A673 (cell line): Measurements from ENCODE around the gene NR4A3. TPM values are rescaled to one million over a fixed set of nuclear protein-coding genes. Genes with fewer than 3 reads are reported as not detected.

Source experiments
- BruUV-seq: library from RNA; stranded (reverse); fragments of 400-500 nt; replicated peaks from 2 replicates; lab custom pipeline; 2021; lab: Mats Ljungman, UMichigan
- CTCF ChIA-PET: fragments of 300-600 bp; sonication (Branson Sonifier 250); formaldehyde crosslinking; loops from one replicate; lab custom pipeline; 2022; ENCODE audit warnings: antibody characterized with exemption; lab: Charles Lee
- POLR2A ChIA-PET: fragments of 300-600 bp; sonication (Branson Sonifier 250); formaldehyde crosslinking; loops from one replicate; lab custom pipeline; 2022; ENCODE audit warnings: antibody characterized with exemption; ENCODE audit not compliant: low non-redundant PET; lab: Charles Lee
- DNase-seq: peaks from one replicate; pipeline ENCODE4 v3.0.0-alpha.2; 2015; ENCODE audit warnings: low spot score
- H3K27ac ChIP-seq: fragments of 200-600 bp; sonication (generic); 2 replicates; pipeline ENCODE4 v1.5.1; 2016; ENCODE audit warnings: mixed run types, low read depth, mild to moderate bottlenecking, mixed read lengths, antibody characterized with exemption, low read length; ENCODE audit not compliant: poor library complexity, severe bottlenecking
- H3K27me3 ChIP-seq: fragments of 200-600 bp; sonication (generic); replicated peaks from 2 replicates; pipeline ENCODE4 v1.6.1; 2017; ENCODE audit warnings: mixed run types, low read depth, mild to moderate bottlenecking, mixed read lengths, antibody characterized with exemption, low read length; ENCODE audit not compliant: insufficient read depth, poor library complexity
- H3K36me3 ChIP-seq: fragments of 200-600 bp; sonication (generic); 2 replicates; pipeline ENCODE4 v1.6.1; 2016; ENCODE audit warnings: mixed run types, mild to moderate bottlenecking, mixed read lengths, antibody characterized with exemption, low read length; ENCODE audit not compliant: insufficient read depth, poor library complexity, severe bottlenecking
- H3K4me1 ChIP-seq: fragments of 200-600 bp; sonication (generic); 2 replicates; pipeline ENCODE4 v1.6.1; 2017; ENCODE audit warnings: mixed run types, mild to moderate bottlenecking, mixed read lengths, antibody characterized with exemption, low read length; ENCODE audit not compliant: insufficient read depth, poor library complexity, severe bottlenecking
- H3K4me3 ChIP-seq: fragments of 200-600 bp; sonication (generic); 2 replicates; pipeline ENCODE4 v1.5.1; 2016; ENCODE audit warnings: low read depth, mixed run types, mild to moderate bottlenecking, mixed read lengths, low read length; ENCODE audit not compliant: poor library complexity, severe bottlenecking
- H3K9me3 ChIP-seq: fragments of 200-600 bp; sonication (generic); 2 replicates; pipeline ENCODE4 v1.6.1; 2016; ENCODE audit warnings: mixed run types, low read depth, mild to moderate bottlenecking, mixed read lengths, antibody characterized with exemption, low read length; ENCODE audit not compliant: poor library complexity, severe bottlenecking
- EZH2 ChIP-seq: fragments of 200-600 bp; sonication (generic); IDR thresholded peaks from 2 replicates; pipeline ENCODE4 v1.6.1; 2017; ENCODE audit warnings: borderline replicate concordance, low read depth, mild to moderate bottlenecking, mixed read lengths, antibody characterized with exemption, low read length; ENCODE audit not compliant: poor library complexity, severe bottlenecking
- intact Hi-C: fragments of 100-400 bp; cut with micrococcal nuclease; formaldehyde crosslinking; loops from one replicate; pipeline ENCODE4 v1.10.0; 2022; ENCODE audit not compliant: unreplicated experiment
- total RNA-seq: library from RNA; stranded (reverse); gene quantifications from 2 replicates; pipeline ENCODE4 v1.2.3, GENCODE V29; 2021
- TF ChIP-seq, protein P1 (sequence below): fragments of 300-800, 200-600 bp; sonication (generic); conservative IDR thresholded peaks from 2 replicates; pipeline ENCODE4 v1.5.1; 2017; ENCODE audit warnings: low read depth, mild to moderate bottlenecking, antibody characterized with exemption, low read length, moderate library complexity, mixed read lengths

NR4A3 gene
- total RNA-seq, 1 experiment from 2014 or later: 6.4 TPM

DNA sequence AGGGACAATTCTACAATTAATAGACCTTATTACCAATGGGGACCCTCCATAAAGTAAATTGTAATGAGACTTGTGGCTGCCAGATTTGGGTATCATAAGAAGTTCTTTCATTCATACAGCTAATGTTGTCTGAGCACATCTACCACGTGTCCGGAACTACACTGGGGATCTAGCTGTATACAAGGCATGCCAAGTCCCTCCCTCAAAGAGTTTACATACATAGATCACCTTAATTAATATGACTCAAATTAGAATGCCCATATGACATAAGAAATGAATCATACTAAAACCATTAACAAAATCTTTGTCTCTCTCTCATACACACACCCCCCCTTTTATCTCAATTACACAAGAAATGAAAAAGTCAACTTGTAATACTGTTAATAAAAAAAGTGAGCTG is 18.0 kb upstream of the NR4A3 start:
- CTCF ChIA-PET: interaction anchor here (0.6 kb wide), 1 partner anchor 419 kb away, joined by 6 read pairs; no protein-coding TSS in a partner anchor
- no peak for DNase-seq
- no peaks in the 10 kb centered on the region for H3K36me3 ChIP-seq
- H3K27me3 ChIP-seq: no peaks in the 10 kb centered on the region
- no peaks in the 10 kb centered on the region for H3K9me3 ChIP-seq
- POLR2A ChIA-PET: no interaction called here
- no TSS peak for BruUV-seq
- TF ChIP-seq, protein P1, sequence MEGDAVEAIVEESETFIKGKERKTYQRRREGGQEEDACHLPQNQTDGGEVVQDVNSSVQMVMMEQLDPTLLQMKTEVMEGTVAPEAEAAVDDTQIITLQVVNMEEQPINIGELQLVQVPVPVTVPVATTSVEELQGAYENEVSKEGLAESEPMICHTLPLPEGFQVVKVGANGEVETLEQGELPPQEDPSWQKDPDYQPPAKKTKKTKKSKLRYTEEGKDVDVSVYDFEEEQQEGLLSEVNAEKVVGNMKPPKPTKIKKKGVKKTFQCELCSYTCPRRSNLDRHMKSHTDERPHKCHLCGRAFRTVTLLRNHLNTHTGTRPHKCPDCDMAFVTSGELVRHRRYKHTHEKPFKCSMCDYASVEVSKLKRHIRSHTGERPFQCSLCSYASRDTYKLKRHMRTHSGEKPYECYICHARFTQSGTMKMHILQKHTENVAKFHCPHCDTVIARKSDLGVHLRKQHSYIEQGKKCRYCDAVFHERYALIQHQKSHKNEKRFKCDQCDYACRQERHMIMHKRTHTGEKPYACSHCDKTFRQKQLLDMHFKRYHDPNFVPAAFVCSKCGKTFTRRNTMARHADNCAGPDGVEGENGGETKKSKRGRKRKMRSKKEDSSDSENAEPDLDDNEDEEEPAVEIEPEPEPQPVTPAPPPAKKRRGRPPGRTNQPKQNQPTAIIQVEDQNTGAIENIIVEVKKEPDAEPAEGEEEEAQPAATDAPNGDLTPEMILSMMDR: no peak
- TF ChIP-seq EZH2: no peak
- peaks cover 14% of the 10 kb centered on the region for H3K4me1 ChIP-seq
- intact Hi-C loops: no loop called here
- no peak overlapping the region for H3K4me3 ChIP-seq
- H3K27ac ChIP-seq: no peak overlapping the region

DNA sequence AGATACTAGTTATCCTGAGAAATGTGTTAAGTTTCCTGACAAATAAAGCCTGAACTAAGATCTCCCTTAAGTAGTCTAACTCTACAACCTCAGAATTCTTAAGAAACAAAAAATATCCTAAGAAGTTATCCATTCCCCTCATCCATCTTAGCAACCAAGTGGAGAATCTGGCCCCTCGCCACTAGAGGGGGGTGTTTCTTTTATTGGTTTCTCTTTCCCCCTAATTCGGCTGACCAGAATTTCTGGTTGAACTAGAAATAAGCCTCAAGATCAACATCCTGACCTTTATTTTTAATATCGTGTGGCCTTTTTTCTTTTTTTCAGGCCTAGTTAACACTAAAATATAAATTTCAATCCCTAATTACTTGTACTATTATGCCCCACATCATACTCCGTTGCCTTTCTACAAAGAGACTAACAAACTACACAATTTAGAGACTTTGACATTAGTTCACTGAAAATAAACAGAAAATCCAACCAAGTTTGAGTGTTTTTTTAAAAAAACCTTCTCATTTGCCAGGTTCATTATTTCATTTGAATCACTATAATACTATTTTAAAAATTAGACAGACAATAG is 14.3 kb upstream of the NR4A3 start:
- DNase-seq: peak; percentile 82
- Histone ChIP-seq H3K27me3 (no peaks in the 10 kb centered on the region), H3K4me1 (peaks cover 24% of the 10 kb centered on the region), H3K36me3 (no peaks in the 10 kb centered on the region), H3K4me3 (no peak overlapping the region), H3K27ac (no peak overlapping the region), H3K9me3 (no peaks in the 10 kb centered on the region)
- ChIA-PET POLR2A (no interaction called here), CTCF (no interaction called here)
- BruUV-seq: no TSS peak
- intact Hi-C loops: loop anchor here (5.0 kb wide), 3 partner anchors 410 to 540 kb away; no protein-coding TSS in a partner anchor
- TF ChIP-seq EZH2: no peak
- TF ChIP-seq, protein P1: peak; percentile 89

DNA sequence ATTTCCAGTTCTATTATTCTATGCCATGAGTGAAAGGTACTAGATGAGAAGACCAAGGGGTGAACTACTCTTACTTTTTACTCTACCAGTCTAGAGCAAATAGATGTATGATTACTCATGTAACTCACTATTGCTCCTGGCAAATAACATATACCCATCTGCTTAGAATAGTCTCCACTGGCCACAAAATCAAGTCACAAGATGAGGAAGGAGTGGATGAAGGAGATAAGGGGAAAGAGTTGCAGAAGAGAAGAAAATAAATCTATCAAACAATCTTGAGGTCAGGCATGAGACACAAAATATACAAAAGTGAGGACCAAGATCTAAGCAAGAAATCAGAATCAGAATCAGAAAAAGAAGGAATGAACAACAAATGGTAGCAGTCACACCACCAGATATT is 13.7 kb upstream of the NR4A3 start:
- H3K4me3 ChIP-seq: no peak overlapping the region
- no peaks in the 10 kb centered on the region for H3K27me3 ChIP-seq
- TF ChIP-seq, protein P1: no peak
- TF ChIP-seq EZH2: no peak
- DNase-seq: no peak
- no TSS peak for BruUV-seq
- H3K36me3 ChIP-seq: no peaks in the 10 kb centered on the region
- intact Hi-C loops: loop anchor here (5.0 kb wide), 3 partner anchors 409 to 541 kb away; no protein-coding TSS in a partner anchor
- H3K27ac ChIP-seq: no peak overlapping the region
- ChIA-PET CTCF (no interaction called here), POLR2A (no interaction called here)
- H3K9me3 ChIP-seq: no peaks in the 10 kb centered on the region
- peaks cover 24% of the 10 kb centered on the region for H3K4me1 ChIP-seq
